Astrocyte of the cerebellum (primary cell): ENCODE data around the gene HMOX1.
"Not testable (repeated sequence)": the region's sequence is repeated elsewhere in the genome, so short reads cannot be mapped to it uniquely, and the experiment has no call there.

Source experiments
- DNase-seq: peaks from one replicate; pipeline ENCODE4 v3.0.0-alpha.2; 2011; ENCODE audit warnings: low read depth
- H3K4me3 ChIP-seq: 2 replicates; pipeline ENCODE4 v1.5.1; 2011; ENCODE audit warnings: mild to moderate bottlenecking, low read depth, low read length, moderate library complexity
- in situ Hi-C: cut with HindIII; loops from 2 replicates; pipeline ENCODE4 v1.10.0; 2017; ENCODE audit warnings: low sequenced_read_pairs
- TF ChIP-seq, protein P1 (sequence below): IDR thresholded peaks from 2 replicates; pipeline ENCODE4 v1.5.1; 2012; ENCODE audit warnings: low read length, low read depth, moderate library complexity, mild to moderate bottlenecking; ENCODE audit errors: missing control alignments

Gene HMOX1

DNA sequence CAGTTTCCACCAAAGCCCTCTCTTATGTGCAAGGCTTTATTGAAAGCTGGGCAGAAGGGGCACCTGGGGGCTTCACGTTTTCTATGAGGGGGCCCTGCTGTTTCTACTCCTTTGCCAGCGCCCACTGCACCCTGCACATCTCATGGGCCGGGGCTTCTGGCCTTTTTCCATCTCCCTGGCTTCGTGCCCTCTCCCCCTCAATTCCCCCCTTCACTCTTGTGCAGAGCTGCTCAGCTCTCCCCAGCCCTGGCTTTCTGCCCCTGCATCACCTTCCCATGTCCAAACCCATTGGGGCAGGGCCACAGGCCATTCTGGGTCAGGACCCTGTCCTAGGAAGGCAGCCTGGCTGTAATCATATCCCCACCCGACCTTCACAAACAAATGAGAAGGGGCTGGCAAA is 55.5 kb downstream of the HMOX1 start:
- in situ Hi-C loops = loop anchor here (25.0 kb wide), 1 partner anchor 151 kb away; no protein-coding TSS in a partner anchor
- no peak for DNase-seq
- H3K4me3 ChIP-seq = no peak overlapping the region
- TF ChIP-seq, protein P1, sequence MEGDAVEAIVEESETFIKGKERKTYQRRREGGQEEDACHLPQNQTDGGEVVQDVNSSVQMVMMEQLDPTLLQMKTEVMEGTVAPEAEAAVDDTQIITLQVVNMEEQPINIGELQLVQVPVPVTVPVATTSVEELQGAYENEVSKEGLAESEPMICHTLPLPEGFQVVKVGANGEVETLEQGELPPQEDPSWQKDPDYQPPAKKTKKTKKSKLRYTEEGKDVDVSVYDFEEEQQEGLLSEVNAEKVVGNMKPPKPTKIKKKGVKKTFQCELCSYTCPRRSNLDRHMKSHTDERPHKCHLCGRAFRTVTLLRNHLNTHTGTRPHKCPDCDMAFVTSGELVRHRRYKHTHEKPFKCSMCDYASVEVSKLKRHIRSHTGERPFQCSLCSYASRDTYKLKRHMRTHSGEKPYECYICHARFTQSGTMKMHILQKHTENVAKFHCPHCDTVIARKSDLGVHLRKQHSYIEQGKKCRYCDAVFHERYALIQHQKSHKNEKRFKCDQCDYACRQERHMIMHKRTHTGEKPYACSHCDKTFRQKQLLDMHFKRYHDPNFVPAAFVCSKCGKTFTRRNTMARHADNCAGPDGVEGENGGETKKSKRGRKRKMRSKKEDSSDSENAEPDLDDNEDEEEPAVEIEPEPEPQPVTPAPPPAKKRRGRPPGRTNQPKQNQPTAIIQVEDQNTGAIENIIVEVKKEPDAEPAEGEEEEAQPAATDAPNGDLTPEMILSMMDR = no peak

DNA sequence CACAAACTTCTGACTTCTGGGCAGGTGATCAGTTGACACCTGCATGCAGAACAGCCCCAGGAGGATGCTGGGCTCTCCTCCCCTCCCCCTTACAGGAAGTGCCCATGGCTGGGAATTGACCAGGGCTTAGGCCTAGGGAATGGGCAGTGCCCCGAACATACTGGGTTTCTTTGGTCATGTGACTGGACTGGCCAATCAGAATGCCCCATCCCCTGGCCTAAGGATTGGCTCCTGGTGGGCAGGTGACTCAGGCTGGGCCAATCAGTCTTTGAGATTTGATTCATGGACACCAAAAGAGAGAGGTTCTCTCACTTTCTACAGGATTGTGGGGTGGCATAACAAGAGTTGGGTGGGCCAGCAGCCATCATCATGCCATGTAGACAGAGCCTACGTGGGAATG is 56.2 kb downstream of the HMOX1 start:
- in situ Hi-C loops = loop anchor here (25.0 kb wide), 1 partner anchor 150 kb away; no protein-coding TSS in a partner anchor
- no peak overlapping the region for H3K4me3 ChIP-seq
- DNase-seq = no peak

DNA sequence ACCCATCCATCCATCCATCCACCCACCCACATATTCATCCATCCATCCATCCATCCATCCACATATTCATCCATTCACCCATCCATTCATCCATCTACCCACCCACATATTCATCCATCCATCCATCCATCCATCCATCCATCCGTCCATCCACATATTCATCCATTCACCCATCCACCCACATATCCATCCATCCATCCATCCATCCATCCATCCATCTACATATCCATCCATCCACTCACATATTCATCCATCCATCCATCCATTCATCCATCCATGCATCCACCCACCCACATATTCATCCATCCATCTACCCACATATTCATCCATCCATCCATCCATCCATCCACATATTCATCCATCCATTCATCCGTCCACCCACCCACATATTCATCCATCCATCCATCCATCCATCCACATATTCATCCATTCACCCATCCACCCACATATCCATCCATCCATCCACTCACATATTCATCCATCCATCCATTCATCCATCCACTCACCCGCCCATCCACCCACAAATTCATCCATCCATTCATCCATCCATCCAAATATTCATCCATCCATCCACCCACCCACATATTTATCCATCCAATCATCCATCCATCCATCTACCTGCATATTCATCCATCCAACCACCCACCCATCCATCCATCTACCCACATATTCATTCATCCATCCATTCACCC is 57.9 kb downstream of the HMOX1 start:
- not testable (repeated sequence) for H3K4me3 ChIP-seq, DNase-seq
- in situ Hi-C loops = loop anchor here (25.0 kb wide), 1 partner anchor 148 kb away; no protein-coding TSS in a partner anchor

More for the DNA sequence above, 56.2 kb downstream of the HMOX1 start:
- TF ChIP-seq, protein P1 = no peak

DNA sequence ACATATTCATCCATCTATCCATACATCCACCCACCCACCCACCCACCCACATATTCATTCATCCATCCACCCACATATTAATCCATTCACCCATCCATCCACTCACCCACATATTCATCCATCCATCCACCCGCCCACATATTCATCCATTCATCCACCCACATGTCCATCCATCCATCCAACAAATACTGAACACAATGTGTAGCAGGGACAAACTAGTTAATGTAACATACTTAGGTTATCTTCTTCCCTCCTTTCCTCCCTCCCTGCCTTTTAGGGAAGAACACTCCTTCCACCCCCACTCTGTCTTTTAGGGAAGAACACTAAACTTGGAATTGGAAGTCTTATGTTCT is 58.4 kb downstream of the HMOX1 start:
- in situ Hi-C loops = loop anchor here (25.0 kb wide), 1 partner anchor 148 kb away; no protein-coding TSS in a partner anchor
- TF ChIP-seq, protein P1 = no peak
- no peak overlapping the region for H3K4me3 ChIP-seq
- no peak for DNase-seq

DNA sequence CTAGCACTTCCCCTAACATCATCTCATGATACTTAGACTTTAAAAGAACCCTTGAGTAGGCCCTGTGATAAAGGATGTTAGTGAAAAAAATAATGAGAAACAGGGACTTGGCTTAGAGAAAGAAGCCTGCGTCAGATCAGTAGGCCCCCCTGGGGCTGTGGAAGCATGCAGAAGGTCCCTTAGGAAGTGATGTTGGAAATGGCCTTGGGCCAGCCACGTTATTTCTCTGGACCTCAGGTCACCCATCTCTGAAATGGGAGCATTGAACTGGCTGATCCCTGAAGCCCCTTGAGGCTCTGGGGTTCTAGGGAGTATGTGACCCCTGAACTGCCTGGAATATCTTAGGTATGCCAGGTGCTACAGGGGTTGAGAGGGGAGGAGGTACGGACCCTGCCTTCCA is 59.2 kb downstream of the HMOX1 start:
- no peak overlapping the region for H3K4me3 ChIP-seq
- in situ Hi-C loops = loop anchor here (25.0 kb wide), 1 partner anchor 147 kb away; no protein-coding TSS in a partner anchor
- DNase-seq = no peak
- TF ChIP-seq, protein P1 = no peak

DNA sequence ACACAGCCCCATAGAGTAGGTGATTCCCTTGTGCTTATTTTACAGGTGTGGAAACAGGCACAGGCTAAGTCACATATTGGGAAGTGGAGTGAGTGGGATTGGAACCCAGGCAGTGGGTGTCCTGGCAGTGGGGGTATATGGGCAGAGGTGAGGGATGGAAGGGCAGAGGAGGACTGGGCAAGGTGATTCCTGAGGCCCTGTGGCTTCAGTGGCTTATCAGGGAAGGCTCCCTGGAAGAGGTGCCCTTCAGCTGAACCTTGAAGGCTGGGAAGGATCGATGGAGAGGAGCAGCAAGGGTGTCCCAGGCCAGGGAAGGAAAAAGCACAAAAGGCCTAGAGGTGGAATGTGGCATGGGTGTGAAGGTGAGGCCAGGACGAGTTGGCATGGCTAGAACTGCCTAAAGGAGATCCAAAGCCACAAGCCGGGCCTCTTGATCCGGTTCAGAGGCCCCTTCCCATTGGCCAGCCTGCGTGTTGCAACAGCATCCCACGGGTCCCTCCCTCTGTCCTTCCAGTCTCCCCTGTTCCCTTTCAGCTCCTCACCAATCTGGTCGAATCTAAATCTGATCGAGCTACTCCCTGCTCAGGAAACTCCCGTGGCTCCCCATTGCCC is 60.7 kb downstream of the HMOX1 start:
- no peak for DNase-seq

More for the DNA sequence above, 60.7 kb downstream of the HMOX1 start:
- TF ChIP-seq, protein P1 = no peak
- H3K4me3 ChIP-seq = no peak overlapping the region
- in situ Hi-C loops = loop anchor here (25.0 kb wide), 1 partner anchor 146 kb away; no protein-coding TSS in a partner anchor
